Measurements from ENCODE around the gene GRAP2. TPM values are rescaled to one million over a fixed set of nuclear protein-coding genes. Genes with fewer than 3 reads are reported as not detected.

GRAP2 gene
- total and polyA plus RNA-seq, 2 experiments from 2014 or later: 0.42 TPM; not detected in 1

- Histone ChIP-seq H3K9me2 (ENCODE audit: insufficient read depth) (no peaks in the 10 kb centered on the region), H3K4me3 (no peak overlapping the region), H3K36me3 (ENCODE audit: insufficient read depth) (no peaks in the 10 kb centered on the region), H3K4me2 (no peak overlapping the region), H4K20me1 (replicated peaks; ENCODE audit: insufficient read depth) (no peaks in the 10 kb centered on the region), H2AFZ (no peak overlapping the region; the same call in 1 of the 2 replicates), H3K79me2 (replicated peaks; ENCODE audit: insufficient read depth) (no peaks in the 10 kb centered on the region), H3F3A (replicated peaks; ENCODE audit: low read depth) (no peaks in the 10 kb centered on the region), H3K27ac (ENCODE audit: low read depth) (no peak overlapping the region), H3K4me1 (ENCODE audit: insufficient read depth) (no peaks in the 10 kb centered on the region), H3K27me3 (ENCODE audit: insufficient read depth) (no peaks in the 10 kb centered on the region)
- ATAC-seq (no peak), DNase-seq (ENCODE audit: low spot score) (no peak)
- Mint-ChIP-seq H3K36me3 (ENCODE audit: low read depth) (no peaks in the 10 kb centered on the region), H3K27ac (no peak overlapping the region), H3K9me3 (no peaks in the 10 kb centered on the region), H3K4me3 (no peak overlapping the region), H3K27me3 (ENCODE audit: insufficient read depth, low read depth, poor library complexity) (peaks cover 3% of the 10 kb centered on the region), H3K4me1 (no peaks in the 10 kb centered on the region)
- no peak for TF ChIP-seq EZH2 (IDR thresholded peaks at IDR 0.05; ENCODE audit: low read depth, unreplicated experiment)
- no peak for TF ChIP-seq EZH2phosphoT487 (IDR thresholded peaks at IDR 0.05; ENCODE audit: unreplicated experiment)
- no peak for TF ChIP-seq CTCF (conservative IDR thresholded peaks at IDR 0.05; ENCODE audit: low read depth in 2 of 2)
- TF ChIP-seq REST (IDR thresholded peaks at IDR 0.05; ENCODE audit: unreplicated experiment): no peak
These were observed 23.6 kb upstream of the GRAP2 start for GRCh38 chr22:39877079-39877845.

GRCh38 chr22:39880722-39881121, 20.2 kb upstream of the GRAP2 start:
- Mint-ChIP-seq H3K4me3 (no peak overlapping the region), H3K27ac (no peak overlapping the region), H3K27me3 (ENCODE audit: insufficient read depth, low read depth, poor library complexity) (peaks cover 3% of the 10 kb centered on the region), H3K4me1 (no peaks in the 10 kb centered on the region), H3K36me3 (ENCODE audit: low read depth) (no peaks in the 10 kb centered on the region), H3K9me3 (no peaks in the 10 kb centered on the region)
- no peaks in the 10 kb centered on the region for H3K79me2 ChIP-seq (replicated peaks; ENCODE audit: insufficient read depth)
- no peak overlapping the region for H2AFZ ChIP-seq
- H3K4me2 ChIP-seq: no peak overlapping the region
- H3F3A ChIP-seq (replicated peaks; ENCODE audit: low read depth): no peaks in the 10 kb centered on the region
- ATAC-seq (no peak), DNase-seq (ENCODE audit: low spot score) (no peak)
- H4K20me1 ChIP-seq (replicated peaks; ENCODE audit: insufficient read depth): no peaks in the 10 kb centered on the region
- H3K4me1 ChIP-seq (ENCODE audit: insufficient read depth): no peaks in the 10 kb centered on the region
- H3K27me3 ChIP-seq (ENCODE audit: insufficient read depth): no peaks in the 10 kb centered on the region
- no peaks in the 10 kb centered on the region for H3K36me3 ChIP-seq (ENCODE audit: insufficient read depth)
- H3K27ac ChIP-seq (ENCODE audit: low read depth): no peak overlapping the region
- no peak overlapping the region for H3K4me3 ChIP-seq
- no peaks in the 10 kb centered on the region for H3K9me2 ChIP-seq (ENCODE audit: insufficient read depth)
- no peak for TF ChIP-seq EZH2phosphoT487 (IDR thresholded peaks at IDR 0.05; ENCODE audit: unreplicated experiment)
- no peak for TF ChIP-seq REST (IDR thresholded peaks at IDR 0.05; ENCODE audit: unreplicated experiment)
